Measurements from ENCODE around the gene OR2Z1.
"Not testable (repeated sequence)": the region's sequence is repeated elsewhere in the genome, so short reads cannot be mapped to it uniquely, and the experiment has no call there.

The OR2Z1 gene

DNA sequence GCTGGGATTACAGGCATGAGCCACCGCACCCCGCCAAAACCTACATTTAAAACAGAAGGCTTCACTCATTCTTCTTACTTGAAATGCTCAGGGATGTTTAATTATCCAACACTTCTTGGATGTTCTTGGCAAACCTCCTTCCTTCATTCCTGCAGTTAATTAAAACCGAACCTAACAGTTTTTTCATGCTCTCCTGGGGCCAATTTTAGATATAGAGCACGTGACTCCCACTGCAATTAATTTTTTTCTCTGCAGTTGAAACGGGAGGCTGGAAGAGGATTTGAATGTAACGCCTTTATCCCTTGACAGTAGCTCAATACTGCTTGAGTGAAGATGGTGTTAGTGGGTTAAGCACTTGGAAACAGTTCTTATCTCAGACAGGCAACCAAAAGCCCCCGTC, 18.2 kb upstream of the OR2Z1 start:
- no peak for DNase-seq

DNA sequence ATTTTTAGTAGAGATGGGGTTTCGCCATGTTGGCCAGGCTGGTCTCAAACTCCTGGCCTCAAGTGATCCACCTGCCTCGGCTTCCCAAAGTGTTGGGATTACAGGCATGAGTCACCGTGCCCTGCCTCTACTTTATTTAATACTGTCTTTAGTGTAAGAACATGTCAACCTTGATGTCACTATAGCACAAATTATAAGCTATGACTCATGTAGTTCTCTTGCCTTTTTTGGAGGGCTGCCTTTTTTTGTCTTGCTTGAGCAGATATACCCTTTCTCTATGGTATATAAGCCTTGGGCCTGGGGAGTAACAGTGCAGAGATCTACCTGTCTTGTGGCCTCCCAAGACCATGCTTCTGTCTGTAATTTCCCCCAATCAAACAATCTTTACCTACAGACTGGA, 16.1 kb upstream of the OR2Z1 start:
- DNase-seq, result not testable (repeated sequence)

DNA sequence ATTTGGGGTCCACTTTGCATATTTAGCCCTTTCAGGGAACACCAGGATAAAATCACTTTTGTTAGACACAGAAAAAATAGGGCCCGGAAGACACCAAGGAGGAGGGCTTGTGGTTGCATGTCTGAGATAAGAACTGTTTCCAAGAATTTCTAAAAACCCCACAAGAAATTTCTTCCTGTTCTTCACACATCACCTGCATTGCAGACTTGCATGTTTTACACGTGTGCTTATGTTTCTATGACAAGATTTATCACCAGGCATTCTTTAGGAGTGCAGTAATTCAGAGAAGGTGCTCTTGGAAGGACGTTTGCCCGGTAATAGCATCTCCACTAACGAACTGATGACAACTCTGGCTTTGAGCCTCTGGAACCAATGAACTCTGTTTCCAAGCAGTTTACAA, 15.7 kb upstream of the OR2Z1 start:
- DNase-seq, result no peak

DNA sequence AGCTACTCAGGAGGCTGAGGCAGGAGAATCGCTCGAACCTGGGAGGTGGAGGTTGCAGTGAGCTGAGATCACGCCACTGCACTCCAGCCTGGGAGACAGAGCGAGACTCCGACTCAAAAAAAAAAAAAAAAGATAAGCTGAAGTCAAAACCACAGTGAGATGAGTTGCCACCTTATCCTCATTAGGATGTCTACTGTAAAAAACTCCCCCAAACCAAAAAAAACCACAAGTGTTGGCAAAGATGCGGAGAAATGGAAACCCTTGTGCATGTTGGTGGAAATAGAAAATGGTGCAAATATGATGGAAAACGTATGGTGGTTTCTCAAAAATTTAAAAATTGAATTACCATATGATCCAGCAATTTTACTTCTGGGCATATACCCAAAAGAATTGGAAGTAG, 11.1 kb upstream of the OR2Z1 start:
- DNase-seq, result not testable (repeated sequence)

DNA sequence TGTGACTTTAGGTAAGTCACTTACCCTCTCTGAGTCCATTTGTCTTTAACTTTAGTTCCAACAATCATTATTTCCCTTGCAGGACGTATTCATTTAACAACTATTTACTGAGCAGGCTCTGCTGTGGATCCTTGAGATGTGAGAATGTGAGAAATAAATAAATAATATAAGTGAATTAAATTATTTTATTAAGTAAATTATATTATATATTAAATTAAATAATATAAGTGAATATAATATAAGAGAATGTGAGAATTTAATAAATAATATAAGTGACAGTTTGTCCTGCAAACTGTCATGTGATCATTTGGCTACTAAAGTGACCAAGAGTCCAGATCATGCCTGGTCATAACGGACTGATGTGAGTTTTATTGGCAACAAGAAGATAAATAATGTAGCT, 598 bp downstream of the OR2Z1 start:
- DNase-seq, result no peak

DNA sequence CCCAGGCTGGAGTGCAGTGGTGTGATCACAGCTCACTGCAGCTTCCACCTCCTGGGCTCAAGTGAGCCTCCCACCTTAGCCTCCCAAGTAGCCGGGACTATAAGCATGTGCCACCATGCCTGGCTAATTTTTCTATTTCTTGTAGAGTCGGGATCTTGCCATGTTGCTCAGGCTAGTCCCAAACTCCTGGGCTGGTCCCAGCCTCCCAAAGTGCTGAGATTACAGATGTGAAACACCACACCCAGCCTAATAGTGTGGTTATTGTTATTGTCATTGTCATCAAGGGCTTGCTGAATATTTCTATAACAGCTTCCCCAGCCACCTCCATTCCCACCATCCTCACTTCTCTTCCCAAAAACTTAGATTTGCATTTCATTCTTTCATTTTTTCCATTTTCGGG, 2.8 kb downstream of the OR2Z1 start:
- DNase-seq, result no peak

DNA sequence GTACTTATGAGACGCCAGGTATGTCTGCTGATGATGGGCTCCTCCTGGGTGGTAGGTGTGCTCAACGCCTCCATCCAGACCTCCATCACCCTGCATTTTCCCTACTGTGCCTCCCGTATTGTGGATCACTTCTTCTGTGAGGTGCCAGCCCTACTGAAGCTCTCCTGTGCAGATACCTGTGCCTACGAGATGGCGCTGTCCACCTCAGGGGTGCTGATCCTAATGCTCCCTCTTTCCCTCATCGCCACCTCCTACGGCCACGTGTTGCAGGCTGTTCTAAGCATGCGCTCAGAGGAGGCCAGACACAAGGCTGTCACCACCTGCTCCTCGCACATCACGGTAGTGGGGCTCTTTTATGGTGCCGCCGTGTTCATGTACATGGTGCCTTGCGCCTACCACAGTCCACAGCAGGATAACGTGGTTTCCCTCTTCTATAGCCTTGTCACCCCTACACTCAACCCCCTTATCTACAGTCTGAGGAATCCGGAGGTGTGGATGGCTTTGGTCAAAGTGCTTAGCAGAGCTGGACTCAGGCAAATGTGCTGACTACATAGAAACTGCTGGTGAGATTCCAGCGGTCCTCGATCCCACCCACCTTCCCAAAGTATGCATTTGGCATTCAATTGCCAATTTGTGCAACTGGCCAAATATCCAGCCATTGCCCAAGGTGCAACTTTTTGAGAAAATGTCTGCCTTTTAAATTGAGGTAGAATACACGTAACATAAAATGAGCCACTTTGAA, 10.2 kb downstream of the OR2Z1 start:
- no peak for DNase-seq

DNA sequence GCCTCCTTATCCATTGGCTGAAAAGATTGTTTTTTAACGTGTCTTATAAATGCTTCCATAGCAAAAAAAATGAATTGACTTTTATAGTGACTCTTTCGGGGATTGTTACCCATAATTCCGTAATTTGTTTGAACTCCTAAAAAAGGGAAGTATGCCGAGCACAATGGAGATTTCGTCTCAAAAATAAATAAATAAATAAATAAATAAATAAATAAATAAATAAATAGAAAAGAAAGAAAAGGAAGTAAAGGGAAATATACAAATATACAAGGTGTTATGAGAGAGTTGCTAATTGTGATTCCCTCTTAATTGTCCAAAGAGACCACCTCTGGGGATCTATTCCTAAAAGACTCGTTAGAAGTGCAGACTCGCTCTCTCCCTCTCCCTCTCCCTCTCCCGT, 16.9 kb downstream of the OR2Z1 start:
- DNase-seq, result no peak

DNA sequence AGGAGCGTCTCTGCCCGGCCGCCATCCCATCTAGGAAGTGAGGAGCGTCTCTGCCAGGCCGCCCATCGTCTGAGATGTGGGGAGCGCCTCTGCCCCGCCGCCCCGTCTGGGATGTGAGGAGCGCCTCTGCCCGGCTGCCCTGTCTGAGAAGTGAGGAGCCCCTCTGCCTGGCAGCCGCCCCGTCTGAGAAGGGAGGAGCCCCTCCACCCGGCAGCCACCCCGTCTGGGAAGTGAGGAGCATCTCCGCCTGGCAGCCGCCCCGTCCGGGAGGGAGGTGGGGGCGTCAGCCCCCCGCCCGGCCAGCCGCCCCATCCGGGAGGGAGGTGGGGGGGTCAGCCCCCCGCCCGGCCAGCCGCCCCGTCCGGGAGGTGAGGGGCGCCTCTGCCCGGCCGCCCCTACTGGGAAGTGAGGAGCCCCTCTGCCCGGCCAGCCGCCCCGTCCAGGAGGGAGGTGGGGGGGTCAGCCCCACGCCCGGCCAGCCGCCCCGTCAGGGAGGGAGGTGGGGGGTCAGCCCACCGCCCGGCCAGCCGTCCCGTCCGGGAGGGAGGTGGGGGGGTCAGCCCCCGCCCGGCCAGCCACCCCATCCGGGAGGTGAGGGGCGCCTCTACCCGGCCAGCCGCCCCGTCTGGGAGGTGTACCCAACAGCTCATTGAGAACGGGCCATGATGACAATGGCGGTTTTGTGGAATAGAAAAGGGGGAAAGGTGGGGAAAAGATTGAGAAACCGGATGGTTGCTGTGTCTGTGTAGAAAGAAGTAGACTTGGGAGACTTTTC, 18.0 kb downstream of the OR2Z1 start:
- not testable (repeated sequence) for DNase-seq

DNA sequence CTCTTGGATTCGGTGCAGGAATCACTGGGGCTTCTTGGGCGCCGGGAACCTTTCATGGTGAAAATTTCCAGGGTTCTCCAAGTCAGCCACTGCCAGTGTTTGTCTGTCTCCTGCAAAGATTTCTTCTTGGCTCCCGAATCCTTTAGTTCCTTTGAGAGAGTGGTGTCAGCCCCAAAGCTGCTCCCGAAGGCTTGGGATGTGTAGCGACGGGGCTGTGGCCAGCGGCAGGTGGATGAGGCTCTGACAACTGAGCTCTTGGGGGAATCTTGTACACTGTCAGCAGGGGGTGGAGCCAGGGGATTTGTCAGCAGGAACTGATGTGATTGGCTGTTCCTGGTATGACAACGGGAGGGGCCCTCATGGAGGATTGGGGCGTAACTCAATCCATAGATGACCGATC, 45.8 kb downstream of the OR2Z1 start:
- not testable (repeated sequence) for DNase-seq

DNA sequence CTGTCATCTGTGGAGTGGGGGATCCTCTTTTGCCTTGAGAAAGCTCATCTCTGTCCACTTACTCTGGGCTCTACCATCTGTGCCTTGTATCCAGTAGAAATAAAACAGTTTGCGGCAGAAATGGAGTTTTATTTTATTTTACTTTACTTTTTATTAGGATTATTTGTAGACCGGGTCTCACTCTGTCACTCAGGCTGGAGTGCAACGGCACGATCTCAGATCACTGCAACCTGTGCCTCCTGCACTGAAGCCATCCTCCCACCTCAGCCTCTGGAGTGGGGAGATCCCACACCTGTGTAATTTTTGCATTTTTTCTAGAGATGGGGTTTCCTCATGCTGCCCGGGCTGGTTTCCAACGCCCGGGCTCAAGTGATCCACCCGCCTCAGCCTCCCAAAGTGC, 47.8 kb downstream of the OR2Z1 start:
- DNase-seq, result not testable (repeated sequence)

DNA sequence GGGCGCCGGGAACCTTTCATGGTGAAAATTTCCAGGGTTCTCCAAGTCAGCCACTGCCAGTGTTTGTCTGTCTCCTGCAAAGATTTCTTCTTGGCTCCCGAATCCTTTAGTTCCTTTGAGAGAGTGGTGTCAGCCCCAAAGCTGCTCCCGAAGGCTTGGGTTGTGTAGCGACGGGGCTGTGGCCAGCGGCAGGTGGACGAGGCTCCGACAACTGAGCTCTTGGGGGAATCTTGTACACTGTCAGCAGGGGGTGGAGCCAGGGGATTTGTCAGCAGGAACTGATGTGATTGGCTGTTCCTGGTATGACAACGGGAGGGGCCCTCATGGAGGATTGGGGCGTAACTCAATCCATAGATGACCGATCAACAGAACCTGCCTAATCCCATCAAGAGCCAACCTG, 52.2 kb downstream of the OR2Z1 start:
- not testable (repeated sequence) for DNase-seq
